HEK293 (cell line): ENCODE results near the gene HRH2.

ENCODE experiments used
- CTCF ChIA-PET: fragments of 350-600 bp; formaldehyde crosslinking; extraction: SDS; loops from one replicate; lab custom pipeline; 2021; ENCODE audit warnings: antibody characterized with exemption; lab: Yijun Ruan, JAX
- POLR2A ChIA-PET: fragments of 300-600 bp; formaldehyde crosslinking; extraction: SDS; loops from one replicate; lab custom pipeline; 2020; ENCODE audit warnings: antibody characterized with exemption, inconsistent platforms; lab: Yijun Ruan, JAX
- H3K27ac ChIP-seq: fragments of 200-500 bp; sonication (Bioruptor generic); 2 replicates; pipeline ENCODE4 v1.5.1; 2014; ENCODE audit warnings: low read depth, low read length, control low read depth, inconsistent platforms; ENCODE audit errors: extremely low read depth
- H3K36me3 ChIP-seq, 2 experiments: fragments of 200-500 bp in 1 of 2; sonication (Bioruptor generic) in 1 of 2; 1 replicate in 1 of 2; 2 replicates in 1 of 2; pipeline ENCODE4 v1.5.1; 2014 to 2017; ENCODE audit warnings: inconsistent platforms in 2 of 2, low read length in 2 of 2; ENCODE audit not compliant: control insufficient read depth in 2 of 2, insufficient read depth in 1 of 2
- H3K4me1 ChIP-seq: fragments of 200-500 bp; sonication (Bioruptor generic); 2 replicates; pipeline ENCODE4 v1.5.1; 2014; ENCODE audit warnings: mild to moderate bottlenecking, low read length, inconsistent platforms; ENCODE audit not compliant: control insufficient read depth, insufficient read depth
- H3K4me3 ChIP-seq: 2 replicates; pipeline ENCODE4 v1.5.1; 2011; ENCODE audit warnings: low read depth, mild to moderate bottlenecking, control low read depth, low read length, moderate library complexity
- H3K9me3 ChIP-seq: fragments of 200-500 bp; sonication (Bioruptor generic); 2 replicates; pipeline ENCODE4 v1.5.1; 2014; ENCODE audit warnings: low read depth, low read length, inconsistent platforms; ENCODE audit not compliant: control insufficient read depth, insufficient read depth
- INSM2 ChIP-seq: fragments of 450-650 bp; formaldehyde crosslinking; IDR thresholded peaks from 2 replicates; pipeline ENCODE4 v1.5.1; 2016; ENCODE audit warnings: missing biosample characterization, missing genetic modification characterization
- KLF1 ChIP-seq: fragments of 450-650 bp; formaldehyde crosslinking; IDR thresholded peaks from 2 replicates; pipeline ENCODE4 v1.5.1; 2016; ENCODE audit warnings: missing biosample characterization, missing genetic modification characterization
- KLF8 ChIP-seq: fragments of 450-650 bp; formaldehyde crosslinking; IDR thresholded peaks from 2 replicates; pipeline ENCODE4 v1.5.1; 2016; ENCODE audit warnings: missing biosample characterization, missing genetic modification characterization
- SCRT1 ChIP-seq: fragments of 450-650 bp; formaldehyde crosslinking; IDR thresholded peaks from 2 replicates; pipeline ENCODE4 v1.5.1; 2016; ENCODE audit warnings: missing biosample characterization, missing genetic modification characterization, borderline replicate concordance
- TSHZ1 ChIP-seq: fragments of 450-650 bp; formaldehyde crosslinking; IDR thresholded peaks from 2 replicates; pipeline ENCODE4 v1.5.1; 2016; ENCODE audit warnings: missing biosample characterization, missing genetic modification characterization, borderline replicate concordance
- ZBTB1 ChIP-seq: fragments of 450-650 bp; formaldehyde crosslinking; IDR thresholded peaks from 2 replicates; pipeline ENCODE4 v1.5.1; 2016; ENCODE audit warnings: missing biosample characterization, missing genetic modification characterization
- ZBTB17 ChIP-seq: fragments of 450-650 bp; formaldehyde crosslinking; IDR thresholded peaks from 2 replicates; pipeline ENCODE4 v1.5.1; 2016; ENCODE audit warnings: missing biosample characterization, missing genetic modification characterization
- ZNF169 ChIP-seq: fragments of 450-650 bp; formaldehyde crosslinking; IDR thresholded peaks from 2 replicates; pipeline ENCODE4 v1.5.1; 2016; ENCODE audit warnings: missing biosample characterization, missing genetic modification characterization
- ZNF223 ChIP-seq: fragments of 450-650 bp; formaldehyde crosslinking; IDR thresholded peaks from 2 replicates; pipeline ENCODE4 v1.5.1; 2016; ENCODE audit warnings: missing biosample characterization, missing genetic modification characterization
- ZNF341 ChIP-seq: fragments of 450-650 bp; formaldehyde crosslinking; IDR thresholded peaks from 2 replicates; pipeline ENCODE4; 2016; ENCODE audit warnings: low read depth, missing biosample characterization, missing genetic modification characterization
- ZNF398 ChIP-seq: fragments of 450-650 bp; formaldehyde crosslinking; IDR thresholded peaks from 2 replicates; pipeline ENCODE4 v1.5.1; 2017; ENCODE audit warnings: missing biosample characterization, missing genetic modification characterization
- ZNF433 ChIP-seq: fragments of 450-650 bp; formaldehyde crosslinking; IDR thresholded peaks from 2 replicates; pipeline ENCODE4 v1.5.1; 2016; ENCODE audit warnings: missing biosample characterization, missing genetic modification characterization, low read depth
- ZNF623 ChIP-seq: fragments of 450-650 bp; formaldehyde crosslinking; IDR thresholded peaks from 2 replicates; pipeline ENCODE4 v1.5.1; 2016; ENCODE audit warnings: missing biosample characterization, missing genetic modification characterization
- ZNF704 ChIP-seq: fragments of 450-650 bp; formaldehyde crosslinking; IDR thresholded peaks from 2 replicates; pipeline ENCODE4 v1.5.1; 2016; ENCODE audit warnings: missing biosample characterization, missing genetic modification characterization
- ZNF707 ChIP-seq: fragments of 450-650 bp; formaldehyde crosslinking; IDR thresholded peaks from 2 replicates; pipeline ENCODE4 v1.5.1; 2016; ENCODE audit warnings: missing biosample characterization, missing genetic modification characterization
- ZNF837 ChIP-seq: fragments of 450-650 bp; formaldehyde crosslinking; IDR thresholded peaks from 2 replicates; pipeline ENCODE4 v1.5.1; 2016; ENCODE audit warnings: missing biosample characterization, missing genetic modification characterization
- ZSCAN5A ChIP-seq: fragments of 450-650 bp; formaldehyde crosslinking; IDR thresholded peaks from 2 replicates; pipeline ENCODE4 v1.5.1; 2016; ENCODE audit warnings: missing biosample characterization, missing genetic modification characterization
- TF ChIP-seq, protein P1 (sequence below): fragments of 450-650 bp; formaldehyde crosslinking; IDR thresholded peaks from 2 replicates; pipeline ENCODE4 v1.5.1; 2017; ENCODE audit warnings: missing biosample characterization, missing genetic modification characterization

The HRH2 gene

DNA sequence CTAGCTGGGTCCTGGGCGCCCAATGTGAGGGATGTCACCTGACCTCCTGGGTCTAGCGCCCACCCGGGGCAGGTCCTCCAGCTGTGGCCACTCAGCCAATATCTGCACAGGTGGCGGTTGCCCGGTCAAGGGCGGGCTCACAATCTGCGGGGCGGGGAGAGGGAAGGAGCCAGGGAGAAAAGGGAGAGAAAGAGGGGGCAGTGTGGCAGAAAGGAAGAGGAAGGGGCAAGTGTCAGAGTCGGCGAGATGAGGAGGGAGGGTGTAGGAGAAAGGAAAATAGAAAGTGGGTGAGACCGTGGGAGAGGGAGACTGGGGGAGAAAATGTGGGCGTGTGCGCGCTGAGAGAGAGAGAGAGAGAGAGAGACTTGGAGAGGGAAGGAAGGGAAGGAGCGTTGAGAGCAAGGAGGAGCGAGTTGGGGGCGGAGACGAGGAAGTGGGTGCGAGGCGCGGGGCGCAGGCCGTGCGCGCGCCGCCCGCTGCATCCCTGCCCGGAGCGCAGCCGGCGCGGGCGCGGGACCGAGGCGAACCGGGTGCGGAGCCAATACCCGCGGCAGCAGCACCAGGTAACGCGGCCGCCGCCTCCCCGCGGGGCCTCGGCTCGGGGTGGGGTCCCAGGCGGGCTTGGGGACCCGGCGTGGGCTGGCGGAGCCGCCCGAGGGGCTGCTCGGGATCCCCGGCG is at the start of gene HRH2 (continued):
- no peak for TF ChIP-seq ZNF707 (tag by site-specific recombination)
- no peak for TF ChIP-seq SCRT1 (tag by site-specific recombination)
- peak; percentile 97 for TF ChIP-seq ZNF398 (tag by site-specific recombination)
- no peak for TF ChIP-seq INSM2 (tag by site-specific recombination)
- TF ChIP-seq TSHZ1, result no peak
- TF ChIP-seq ZSCAN5A (tag by site-specific recombination), result peak; percentile 57; the same call in 1 of the 2 replicates
- TF ChIP-seq ZNF223 (tag by site-specific recombination), result 0 out of 2 replicates have a peak, but pooled peaks have one; percentile 46
- no peak for TF ChIP-seq ZNF623 (tag by site-specific recombination)

GRCh38 chr5:175609526-175609925 is 48.3 kb upstream of the HRH2 start:
- H3K27ac ChIP-seq, result no peak overlapping the region
- TF ChIP-seq ZNF341 (tag by site-specific recombination) (no peak), KLF1 (no peak), KLF8 (no peak), ZNF704 (tag by site-specific recombination) (no peak), ZNF837 (tag by site-specific recombination) (no peak), ZBTB17 (tag by site-specific recombination) (no peak), ZNF169 (tag by site-specific recombination) (no peak), ZBTB1 (tag by site-specific recombination) (no peak), ZNF433 (tag by site-specific recombination) (no peak)
- TF ChIP-seq, protein P1, sequence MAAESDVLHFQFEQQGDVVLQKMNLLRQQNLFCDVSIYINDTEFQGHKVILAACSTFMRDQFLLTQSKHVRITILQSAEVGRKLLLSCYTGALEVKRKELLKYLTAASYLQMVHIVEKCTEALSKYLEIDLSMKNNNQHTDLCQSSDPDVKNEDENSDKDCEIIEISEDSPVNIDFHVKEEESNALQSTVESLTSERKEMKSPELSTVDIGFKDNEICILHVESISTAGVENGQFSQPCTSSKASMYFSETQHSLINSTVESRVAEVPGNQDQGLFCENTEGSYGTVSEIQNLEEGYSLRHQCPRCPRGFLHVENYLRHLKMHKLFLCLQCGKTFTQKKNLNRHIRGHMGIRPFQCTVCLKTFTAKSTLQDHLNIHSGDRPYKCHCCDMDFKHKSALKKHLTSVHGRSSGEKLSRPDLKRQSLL (tag by site-specific recombination), result no peak
- TF ChIP-seq, all 188 proteins: peak for 0
- Histone ChIP-seq H3K4me3 (no peak overlapping the region), H3K4me1 (no peaks in the 10 kb centered on the region), H3K9me3 (no peaks in the 10 kb centered on the region), H3K36me3 (no peaks in the 10 kb centered on the region)
- ChIA-PET POLR2A (no interaction called here), CTCF (no interaction called here)
